Measurements from ENCODE around the gene GATA1. TPM values are rescaled to one million over a fixed set of nuclear protein-coding genes. Genes with fewer than 3 reads are reported as not detected.

GATA1 gene
- polyA plus RNA-seq, 1 of the 3 experiments (the other 2 are of a cell fraction): not detected

DNA sequence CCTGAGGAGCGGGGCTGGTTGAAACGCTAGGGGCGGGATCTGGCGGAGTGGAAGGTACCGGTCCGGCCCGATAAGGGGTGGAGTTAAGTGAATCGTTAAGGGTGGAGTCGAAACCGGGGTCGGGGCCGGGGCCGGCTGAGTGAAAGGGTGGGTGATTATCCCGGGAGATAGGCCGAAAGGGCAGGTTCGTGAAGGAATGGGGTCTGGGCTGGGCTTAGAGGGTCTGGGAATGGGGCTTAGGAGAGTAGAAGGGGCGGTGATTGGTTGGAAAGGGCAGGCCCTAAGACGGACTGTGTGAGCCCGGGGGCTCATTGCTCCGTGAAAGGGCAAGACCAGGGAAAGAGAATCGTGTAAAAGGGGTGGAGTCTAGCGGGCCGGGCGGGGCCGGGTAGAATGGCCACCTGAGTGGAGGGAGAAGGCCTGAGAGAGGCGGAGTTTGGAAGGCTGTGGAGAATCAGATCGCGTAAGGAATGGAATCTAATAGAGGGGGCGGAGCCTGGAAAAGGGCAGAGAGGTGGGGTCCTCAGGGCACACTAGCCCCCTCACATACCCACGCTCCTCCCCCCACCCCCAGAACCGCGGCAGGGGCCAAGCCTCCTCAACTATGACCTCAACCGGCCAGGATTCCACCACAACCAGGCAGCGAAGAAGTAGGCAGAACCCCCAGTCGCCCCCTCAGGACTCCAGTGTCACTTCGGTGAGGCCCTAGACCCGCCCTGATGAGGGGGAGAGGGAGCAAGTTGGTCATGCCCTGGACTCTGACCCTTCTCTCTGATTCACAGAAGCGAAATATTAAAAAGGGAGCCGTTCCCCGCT is 15.9 kb downstream of the GATA1 start:
- TF ChIP-seq SIN3A (IDR thresholded peaks at IDR 0.05; ENCODE audit: borderline replicate concordance, low read depth, low read length): no peak; the same call in 1 of the 2 replicates
- TF ChIP-seq GATA2 (CRISPR knock-in tag; IDR thresholded peaks at IDR 0.05): no peak
- TF ChIP-seq POLR2AphosphoS5 (IDR thresholded peaks at IDR 0.05; ENCODE audit: low read depth, low read length): peak; percentile 51; the same call in 1 of the 2 replicates
- ChIA-PET POLR2A (interaction anchor here (0.6 to 2.1 kb wide), 3 partner anchors 65 to 212 kb away, joined by 3 to 8 read pairs (median 4); no protein-coding TSS in a partner anchor), CTCF (interaction anchor here (1.0 kb wide), 1 partner anchor 171 kb away, joined by 3 read pairs; no protein-coding TSS in a partner anchor)
- no peaks in the 10 kb centered on the region for H3K9me2 ChIP-seq
- H3K9me3 ChIP-seq: no peaks in the 10 kb centered on the region
- H3K4me1 ChIP-seq (ENCODE audit: control insufficient read depth in 1 of 2, insufficient read depth in 2 of 2, low read depth in 1 of 2, low read length in 1 of 2): peaks cover 4 to 10% of the 10 kb centered on the region in 2 experiments; a peak in 1 of 4 replicates
- no peaks in the 10 kb centered on the region for H4K20me1 ChIP-seq (ENCODE audit: insufficient read depth)
- H3K4me3 ChIP-seq (ENCODE audit: low read depth in 2 of 2, low read length in 1 of 2): peak overlapping the region; percentile 56 to 82
- no peaks in the 10 kb centered on the region for H3F3A ChIP-seq (replicated peaks; ENCODE audit: insufficient read depth)
- H3K27me3 ChIP-seq (ENCODE audit: insufficient read depth): no peaks in the 10 kb centered on the region; the same call in 1 of the 2 replicates
- peak overlapping the region; percentile 88 to 95 for H3K27ac ChIP-seq (ENCODE audit: low read depth in 2 of 2, low read length in 1 of 2)
- H3K36me3 ChIP-seq (replicated peaks in 1 of 2; ENCODE audit: control insufficient read depth in 1 of 2, insufficient read depth in 2 of 2, low read length in 1 of 2): no peaks in the 10 kb centered on the region
- H3K9ac ChIP-seq: peak overlapping the region; percentile 89
- H2AFZ ChIP-seq (ENCODE audit: low read depth): peak overlapping the region; percentile 67
- 25% methylated on average over 34 of the region's 40 CpGs for WGBS (ENCODE audit: low lambda C conversion rate)
- H3K4me2 ChIP-seq: peak overlapping the region; percentile 68
- no peaks in the 10 kb centered on the region for H3K79me2 ChIP-seq (ENCODE audit: insufficient read depth)
- peak; percentile 72 for DNase-seq

DNA sequence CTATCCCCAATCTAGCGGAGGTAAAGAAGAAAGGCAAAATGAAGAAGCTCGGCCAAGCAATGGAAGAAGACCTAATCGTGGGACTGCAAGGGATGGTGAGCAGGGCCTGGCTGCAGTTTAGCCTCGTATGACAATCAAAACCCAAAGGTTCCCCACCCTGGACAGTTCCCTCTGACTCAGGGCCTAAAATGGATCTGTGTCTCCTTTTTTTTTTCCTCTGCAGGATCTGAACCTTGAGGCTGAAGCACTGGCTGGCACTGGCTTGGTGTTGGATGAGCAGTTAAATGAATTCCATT is 16.5 kb downstream of the GATA1 start:
- CTCF ChIA-PET: no interaction called here
- H3K27ac ChIP-seq (ENCODE audit: low read depth in 2 of 2, low read length in 1 of 2): peak overlapping the region; percentile 64 to 95; a peak in 3 of 4 replicates
- H3K9ac ChIP-seq: peak overlapping the region; percentile 89
- H2AFZ ChIP-seq (ENCODE audit: low read depth): peak overlapping the region; percentile 67
- DNase-seq: no peak
- H3K4me1 ChIP-seq (ENCODE audit: control insufficient read depth in 1 of 2, insufficient read depth in 2 of 2, low read depth in 1 of 2, low read length in 1 of 2): peaks cover 4 to 10% of the 10 kb centered on the region in 2 experiments; a peak in 1 of 4 replicates
- no peaks in the 10 kb centered on the region for H3K9me3 ChIP-seq
- no peaks in the 10 kb centered on the region for H3K36me3 ChIP-seq (replicated peaks in 1 of 2; ENCODE audit: control insufficient read depth in 1 of 2, insufficient read depth in 2 of 2, low read length in 1 of 2)
- peak overlapping the region; percentile 56 to 82 for H3K4me3 ChIP-seq (ENCODE audit: low read depth in 2 of 2, low read length in 1 of 2)
- no peaks in the 10 kb centered on the region for H3K79me2 ChIP-seq (ENCODE audit: insufficient read depth)
- 39% methylated on average over 4 of the region's 4 CpGs for WGBS (ENCODE audit: low lambda C conversion rate)
- H3F3A ChIP-seq (replicated peaks; ENCODE audit: insufficient read depth): no peaks in the 10 kb centered on the region
- no peaks in the 10 kb centered on the region for H3K9me2 ChIP-seq
- no peaks in the 10 kb centered on the region; the same call in 1 of the 2 replicates for H3K27me3 ChIP-seq (ENCODE audit: insufficient read depth)
- POLR2A ChIA-PET: interaction anchor here (0.6 kb wide), 1 partner anchor 212 kb away, joined by 4 read pairs; no protein-coding TSS in a partner anchor
- no peaks in the 10 kb centered on the region for H4K20me1 ChIP-seq (ENCODE audit: insufficient read depth)
- TF ChIP-seq, protein P1, sequence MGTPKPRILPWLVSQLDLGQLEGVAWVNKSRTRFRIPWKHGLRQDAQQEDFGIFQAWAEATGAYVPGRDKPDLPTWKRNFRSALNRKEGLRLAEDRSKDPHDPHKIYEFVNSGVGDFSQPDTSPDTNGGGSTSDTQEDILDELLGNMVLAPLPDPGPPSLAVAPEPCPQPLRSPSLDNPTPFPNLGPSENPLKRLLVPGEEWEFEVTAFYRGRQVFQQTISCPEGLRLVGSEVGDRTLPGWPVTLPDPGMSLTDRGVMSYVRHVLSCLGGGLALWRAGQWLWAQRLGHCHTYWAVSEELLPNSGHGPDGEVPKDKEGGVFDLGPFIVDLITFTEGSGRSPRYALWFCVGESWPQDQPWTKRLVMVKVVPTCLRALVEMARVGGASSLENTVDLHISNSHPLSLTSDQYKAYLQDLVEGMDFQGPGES (IDR thresholded peaks at IDR 0.05; ENCODE audit: low read depth, low read length): no peak
- TF ChIP-seq RXRA (IDR thresholded peaks at IDR 0.05; ENCODE audit: borderline replicate concordance, low read depth) (no peak), ELF1 (IDR thresholded peaks at IDR 0.05) (no peak), SIN3A (IDR thresholded peaks at IDR 0.05; ENCODE audit: borderline replicate concordance, low read depth, low read length) (no peak), POLR2AphosphoS5 (IDR thresholded peaks at IDR 0.05; ENCODE audit: low read depth, low read length) (no peak), YY1 (IDR thresholded peaks at IDR 0.05; ENCODE audit: low read depth) (no peak), FOXM1 (IDR thresholded peaks at IDR 0.05; ENCODE audit: low read depth) (no peak), GATA2 (CRISPR knock-in tag; IDR thresholded peaks at IDR 0.05) (no peak), NFIC (IDR thresholded peaks at IDR 0.05; ENCODE audit: borderline replicate concordance) (no peak), RAD21 (IDR thresholded peaks at IDR 0.05; ENCODE audit: low read length) (no peak)
- TF ChIP-seq, protein P2, sequence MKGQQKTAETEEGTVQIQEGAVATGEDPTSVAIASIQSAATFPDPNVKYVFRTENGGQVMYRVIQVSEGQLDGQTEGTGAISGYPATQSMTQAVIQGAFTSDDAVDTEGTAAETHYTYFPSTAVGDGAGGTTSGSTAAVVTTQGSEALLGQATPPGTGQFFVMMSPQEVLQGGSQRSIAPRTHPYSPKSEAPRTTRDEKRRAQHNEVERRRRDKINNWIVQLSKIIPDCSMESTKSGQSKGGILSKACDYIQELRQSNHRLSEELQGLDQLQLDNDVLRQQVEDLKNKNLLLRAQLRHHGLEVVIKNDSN (IDR thresholded peaks at IDR 0.05; ENCODE audit: borderline replicate concordance, low read depth): no peak
- peak overlapping the region; percentile 68 for H3K4me2 ChIP-seq
